NCI-H524 (cell line): ENCODE measurements around the gene ATP6V0C.
"Not testable (repeated sequence)": the region's sequence is repeated elsewhere in the genome, so short reads cannot be mapped to it uniquely, and the experiment has no call there.

Experiments
- DNase-seq, 2 experiments: peaks; one replicate each; lab custom pipeline; 2025; lab: John Stamatoyannopoulos, UW

The ATP6V0C gene

DNA sequence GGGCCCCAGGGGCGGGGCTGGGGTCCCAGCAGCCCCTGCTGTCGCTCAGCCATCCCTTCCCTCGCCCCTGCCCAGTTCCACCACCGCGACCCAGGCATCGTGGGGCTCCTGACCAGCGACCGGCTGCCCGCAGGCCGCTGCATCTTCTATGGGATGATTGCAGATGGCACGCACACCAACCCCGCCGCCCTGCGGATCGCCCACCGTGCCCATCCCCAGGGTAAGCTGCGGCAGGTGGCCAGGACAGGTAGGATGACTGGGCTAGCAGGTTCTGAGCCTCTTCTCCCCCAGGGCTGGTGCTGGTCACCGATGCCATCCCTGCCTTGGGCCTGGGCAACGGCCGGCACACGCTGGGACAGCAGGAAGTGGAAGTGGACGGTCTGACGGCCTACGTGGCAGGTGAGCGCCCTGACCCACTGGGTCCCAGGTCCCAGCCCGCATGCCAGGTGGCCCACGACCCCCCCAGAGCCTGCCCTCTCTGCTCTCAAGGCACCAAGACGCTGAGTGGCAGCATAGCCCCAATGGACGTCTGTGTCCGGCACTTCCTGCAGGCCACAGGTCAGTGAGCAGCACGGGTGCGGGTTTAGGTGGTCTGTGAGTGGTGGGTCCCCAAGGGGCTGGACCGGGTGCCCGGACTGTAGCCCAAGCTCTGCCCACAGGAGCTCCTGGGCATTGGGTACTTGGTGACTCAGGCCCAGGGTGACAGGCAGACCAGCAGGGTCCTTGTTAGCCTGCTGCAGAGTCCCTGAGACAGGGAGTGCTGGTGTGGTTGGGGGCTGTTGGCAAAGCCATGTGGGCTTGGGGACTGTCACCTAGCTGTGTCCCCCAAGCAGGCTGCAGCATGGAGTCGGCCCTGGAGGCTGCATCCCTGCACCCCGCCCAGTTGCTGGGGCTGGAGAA lies 14.7 kb downstream of the ATP6V0C start:
- no peak for DNase-seq

DNA sequence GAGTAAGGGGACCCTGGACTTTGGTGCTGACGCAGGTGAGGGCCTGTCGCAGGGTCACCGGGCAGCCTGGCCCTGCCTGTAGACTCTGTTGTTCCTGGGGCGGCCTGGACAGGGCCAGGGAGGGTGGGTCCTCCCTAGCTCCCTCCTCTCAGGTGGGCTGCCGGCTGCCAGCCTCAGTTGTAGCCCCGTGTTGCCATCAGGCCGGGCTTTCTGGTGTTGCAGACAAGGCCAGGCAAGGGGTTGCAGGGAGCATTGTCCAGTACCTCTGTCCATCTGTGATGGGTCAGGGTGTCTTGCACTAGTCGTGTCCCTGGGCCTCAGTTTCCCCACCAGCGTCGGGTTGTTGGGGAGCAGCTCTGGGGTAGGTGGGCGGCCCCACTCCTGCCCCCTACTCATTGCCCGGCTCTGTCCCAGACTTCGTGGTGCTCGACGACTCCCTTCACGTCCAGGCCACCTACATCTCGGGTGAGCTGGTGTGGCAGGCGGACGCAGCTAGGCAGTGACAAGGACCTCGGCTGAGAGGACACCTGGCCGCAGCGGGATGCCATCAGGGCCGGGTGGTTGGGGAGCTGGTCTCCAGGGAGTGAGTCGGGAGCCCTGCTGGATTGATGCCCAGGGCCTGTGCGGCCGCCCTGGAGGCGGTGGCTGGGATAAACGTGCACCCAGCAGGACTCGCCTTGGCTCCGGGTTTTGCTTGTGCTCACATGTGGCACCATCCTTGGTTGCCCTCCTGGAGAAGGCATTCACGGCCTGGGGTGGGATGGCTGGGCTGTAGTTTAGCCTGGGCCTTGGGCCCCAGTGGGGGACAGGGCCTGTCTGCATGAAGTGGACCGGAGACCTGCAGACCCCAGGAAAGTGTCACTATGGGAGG lies 15.5 kb downstream of the ATP6V0C start:
- DNase-seq: no peak

DNA sequence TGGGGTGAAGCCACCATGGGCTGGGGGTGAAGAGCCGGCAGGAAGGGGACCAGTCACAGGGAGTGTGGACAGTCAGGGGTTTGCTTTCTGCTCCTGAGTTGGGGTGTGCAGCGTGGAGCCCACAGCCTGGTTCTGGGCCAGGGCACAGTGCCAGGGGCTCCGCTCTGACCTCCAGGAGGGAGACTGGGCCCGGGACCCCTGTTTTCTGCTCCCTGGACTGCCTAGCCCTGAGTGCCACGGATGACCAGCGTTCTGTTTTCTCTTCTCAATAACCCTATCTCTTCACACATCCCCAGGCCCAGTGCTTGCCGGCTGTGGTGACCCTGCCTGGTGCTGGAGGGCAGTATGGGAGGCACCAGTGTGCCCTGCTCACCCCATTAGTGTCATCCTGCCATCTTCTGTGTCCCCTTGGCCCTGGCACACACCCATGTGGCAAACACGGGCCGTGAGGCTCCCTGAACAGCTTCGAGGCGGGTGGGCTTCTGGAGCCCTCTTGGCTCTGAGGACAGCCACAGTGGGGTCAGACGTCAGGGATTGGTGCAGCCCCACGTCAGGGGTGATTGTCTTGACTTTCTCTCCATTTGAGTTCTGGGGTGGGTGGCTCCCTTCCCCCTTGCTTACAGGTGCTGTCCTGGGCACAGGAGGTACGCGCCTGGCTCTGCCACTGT lies 16.3 kb downstream of the ATP6V0C start:
- no peak for DNase-seq

DNA sequence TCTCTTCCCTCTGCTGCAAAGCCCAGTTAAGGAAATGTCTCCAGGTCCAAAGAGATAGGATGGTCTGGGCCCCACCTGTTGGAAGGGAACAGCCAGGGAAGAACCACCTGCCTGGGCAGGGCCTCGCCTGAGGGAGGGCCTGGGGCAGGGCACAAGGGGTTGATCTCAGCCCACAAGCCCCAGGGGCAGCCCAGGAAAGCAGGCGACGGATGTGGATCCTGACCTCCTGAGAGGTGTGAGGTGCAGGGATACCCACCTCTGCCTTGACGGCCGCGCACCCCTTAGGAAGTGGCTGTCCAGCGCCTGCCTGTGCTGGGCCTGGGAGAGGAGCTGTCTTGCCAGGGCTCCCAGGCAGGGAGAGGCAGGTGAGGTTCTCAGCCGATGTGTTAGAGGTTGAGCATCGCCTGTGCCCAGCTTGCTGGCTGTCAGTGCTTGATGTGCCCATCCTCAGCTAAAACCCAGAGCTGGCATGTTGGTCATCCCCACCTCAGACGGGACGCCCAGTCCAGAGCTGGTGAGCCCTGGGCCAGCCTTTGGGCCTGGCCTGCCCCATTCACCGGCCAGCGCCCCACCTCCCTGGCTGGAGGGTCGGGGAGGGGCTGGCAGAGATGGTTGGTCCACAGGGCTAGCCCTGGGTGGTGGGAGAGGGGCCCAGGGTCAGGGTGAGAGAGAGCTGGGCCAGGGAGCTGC lies 17.0 kb downstream of the ATP6V0C start:
- no peak for DNase-seq

DNA sequence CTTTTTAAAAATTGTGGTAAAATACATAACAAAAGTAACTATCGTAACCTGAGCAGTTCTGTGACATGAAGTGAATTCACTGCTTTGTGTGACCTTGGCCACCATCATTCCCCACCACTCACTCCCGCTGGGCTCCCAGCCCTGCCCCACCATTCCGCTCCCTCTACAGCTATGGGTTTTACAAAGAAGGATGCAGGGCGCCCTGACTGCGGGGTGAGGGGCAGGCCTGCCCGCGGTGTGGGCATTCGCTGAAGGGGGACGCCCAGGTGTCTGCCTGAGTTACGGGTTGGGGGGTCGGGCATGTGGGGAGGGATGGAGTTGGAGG lies 17.6 kb downstream of the ATP6V0C start, which contains the start of gene CEMP1:
Gene CEMP1 (minus strand): TSS at position 38 of the 325 bp plus-strand sequence. CDS start 335 bp downstream, outside the sequence.
- no peak for DNase-seq

DNA sequence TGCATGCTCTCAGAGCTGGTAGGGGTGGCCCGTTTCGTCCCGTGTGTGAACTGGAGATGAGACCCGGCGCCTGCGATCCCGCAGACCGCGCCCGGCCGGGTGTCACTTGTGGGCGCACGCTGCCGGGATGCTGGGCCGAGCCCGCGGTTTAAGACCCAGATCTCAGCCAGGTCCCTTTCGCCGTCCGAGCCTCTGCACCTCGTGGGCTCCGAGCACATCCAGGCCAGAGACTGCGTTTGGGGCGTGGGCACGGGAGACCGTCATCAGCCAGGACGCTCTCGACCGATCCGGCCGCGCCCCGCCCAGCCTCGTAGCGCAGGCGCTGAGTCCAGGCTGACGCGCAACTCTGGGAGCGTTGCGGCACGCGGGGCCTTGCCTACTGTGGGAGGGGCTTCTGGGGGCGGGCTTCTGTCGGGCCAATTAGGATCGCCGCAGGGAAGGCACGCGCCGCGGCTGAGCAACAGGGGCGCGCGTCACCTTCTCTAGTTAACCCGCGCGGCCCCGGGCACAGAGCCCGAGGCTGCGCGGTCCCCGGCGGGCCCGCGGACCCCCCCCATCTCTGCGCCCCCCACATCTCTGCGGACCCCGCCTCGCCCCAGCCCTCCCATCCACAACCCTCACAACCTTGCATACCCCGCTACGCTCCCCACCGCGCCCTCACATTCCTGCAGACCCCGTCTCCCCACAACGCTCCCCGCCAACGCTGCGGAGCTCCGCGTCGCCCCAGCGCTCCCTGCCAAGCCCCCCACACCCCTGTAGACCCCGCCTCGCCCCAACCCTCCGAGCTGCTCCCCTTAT lies 18.1 kb downstream of the ATP6V0C start:
- peak; percentile 96 to 97 for DNase-seq

DNA sequence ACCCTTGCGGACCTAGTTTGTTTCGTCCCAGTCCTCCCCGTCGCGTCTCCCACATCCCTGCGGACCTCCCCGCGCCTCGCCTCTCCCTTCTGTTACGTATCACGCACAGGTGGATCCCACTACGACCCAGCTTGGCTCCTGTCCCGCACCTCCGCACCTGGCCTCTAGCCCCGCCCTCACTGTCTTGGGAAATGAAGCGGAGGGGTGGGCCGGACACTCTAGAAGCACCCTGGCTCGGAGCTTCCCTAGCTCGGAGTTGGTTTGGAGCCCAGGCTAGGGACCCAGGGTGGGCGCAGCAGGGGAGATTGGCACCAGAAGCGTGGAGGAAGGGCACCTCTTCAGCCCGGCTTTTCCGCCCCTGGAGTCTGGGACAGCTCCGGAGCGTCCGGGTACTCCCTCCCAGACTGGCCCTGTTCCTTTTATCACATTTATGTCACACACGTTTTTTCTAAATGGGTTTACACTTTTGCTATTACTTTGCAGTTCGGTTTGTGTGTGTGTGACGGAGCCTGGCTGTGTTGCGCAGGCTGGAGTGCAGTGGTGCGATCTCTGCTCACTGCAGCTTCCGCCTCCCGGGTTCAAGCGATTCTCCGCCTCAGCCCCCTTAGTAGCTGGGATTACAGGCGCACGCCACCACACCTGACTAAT lies 18.9 kb downstream of the ATP6V0C start:
- DNase-seq: peak in 1 of 2 experiments; percentile 55

DNA sequence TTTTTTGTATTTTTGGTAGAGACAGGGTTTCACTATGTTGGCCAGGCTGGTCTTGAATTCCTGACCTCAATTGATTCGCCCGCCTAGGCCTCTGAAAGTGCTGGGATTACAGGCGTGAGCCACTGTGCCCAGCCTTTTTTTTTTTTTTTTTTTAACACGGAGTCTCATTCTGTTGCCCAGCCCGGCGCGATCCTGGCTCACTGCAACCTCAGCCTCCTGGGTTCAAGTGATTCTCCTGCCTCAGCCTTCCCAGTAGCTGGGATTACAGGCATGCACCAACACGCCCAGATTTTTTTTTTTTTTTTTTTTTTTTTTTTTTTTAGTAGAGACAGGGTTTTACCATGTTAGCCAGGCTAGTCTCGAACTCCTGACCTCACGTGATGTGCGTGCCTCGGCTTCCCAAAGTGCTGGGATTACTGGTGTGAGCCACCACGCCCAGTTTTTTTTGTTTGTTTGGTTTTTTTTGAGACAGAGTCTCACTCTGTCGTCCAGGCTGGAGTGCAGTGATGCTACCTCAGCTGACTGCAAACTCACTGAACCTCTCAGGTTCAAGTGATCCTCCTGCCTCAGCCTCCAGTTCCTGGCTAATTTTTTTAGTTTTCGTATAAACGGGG lies 19.5 kb downstream of the ATP6V0C start:
- DNase-seq: not testable (repeated sequence)

DNA sequence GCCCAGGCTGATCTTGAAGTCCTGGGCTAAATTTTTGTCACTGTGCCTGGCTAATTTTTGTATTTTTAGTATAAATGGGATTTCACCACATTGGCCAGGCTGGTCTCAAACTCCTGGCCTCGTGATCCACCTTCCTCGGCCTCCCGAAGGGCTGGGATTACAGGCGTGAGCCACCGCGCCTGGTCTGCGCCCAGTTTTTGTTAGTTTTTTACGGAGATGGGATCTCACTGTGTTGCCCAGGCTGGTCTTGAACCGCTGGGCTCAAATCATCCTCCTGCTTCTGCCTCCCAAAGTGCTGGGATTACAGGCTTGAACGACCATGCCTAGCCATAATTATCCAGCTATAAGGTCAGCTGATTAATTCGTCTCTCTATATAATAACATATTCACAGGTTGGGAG lies 20.2 kb downstream of the ATP6V0C start:
- no peak for DNase-seq

DNA sequence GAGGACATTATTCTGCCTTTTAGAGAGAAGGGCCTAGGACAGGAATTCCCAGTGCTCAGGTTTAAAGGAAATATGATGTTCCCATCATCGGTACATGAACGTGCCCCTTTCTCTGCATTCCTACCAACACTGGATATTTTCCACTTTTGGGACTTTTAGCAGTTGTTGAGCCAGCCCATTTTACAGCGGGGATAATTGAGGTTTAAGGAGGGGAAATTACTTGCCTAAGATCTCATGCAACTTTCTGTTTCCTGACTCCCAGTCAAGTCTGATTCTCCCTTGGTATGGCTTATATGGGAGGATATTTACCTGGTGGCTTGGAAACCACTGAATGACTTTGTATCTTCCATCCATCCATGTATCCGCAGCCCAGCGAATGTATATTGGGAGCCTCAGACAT lies 20.6 kb downstream of the ATP6V0C start:
- DNase-seq: not testable (repeated sequence)

DNA sequence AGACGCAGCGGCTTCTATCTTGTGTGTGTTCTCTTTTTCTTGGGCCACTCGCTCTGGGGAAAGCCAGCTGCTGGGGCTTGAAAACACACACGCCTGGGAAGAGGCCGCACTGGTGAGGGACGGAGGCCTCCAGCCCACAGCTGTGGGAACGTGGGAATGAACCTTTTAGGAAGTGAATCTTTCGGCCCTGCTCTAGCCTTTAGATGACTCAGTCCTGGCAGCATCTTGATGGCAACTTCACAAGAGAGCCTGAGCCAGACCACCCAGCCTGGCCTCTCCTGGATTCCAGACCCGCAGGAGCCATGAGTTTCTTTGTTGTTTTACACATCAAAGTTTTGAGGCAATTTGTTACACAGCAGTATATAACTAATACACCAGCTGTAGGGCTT lies 21.9 kb downstream of the ATP6V0C start:
- DNase-seq: no peak

DNA sequence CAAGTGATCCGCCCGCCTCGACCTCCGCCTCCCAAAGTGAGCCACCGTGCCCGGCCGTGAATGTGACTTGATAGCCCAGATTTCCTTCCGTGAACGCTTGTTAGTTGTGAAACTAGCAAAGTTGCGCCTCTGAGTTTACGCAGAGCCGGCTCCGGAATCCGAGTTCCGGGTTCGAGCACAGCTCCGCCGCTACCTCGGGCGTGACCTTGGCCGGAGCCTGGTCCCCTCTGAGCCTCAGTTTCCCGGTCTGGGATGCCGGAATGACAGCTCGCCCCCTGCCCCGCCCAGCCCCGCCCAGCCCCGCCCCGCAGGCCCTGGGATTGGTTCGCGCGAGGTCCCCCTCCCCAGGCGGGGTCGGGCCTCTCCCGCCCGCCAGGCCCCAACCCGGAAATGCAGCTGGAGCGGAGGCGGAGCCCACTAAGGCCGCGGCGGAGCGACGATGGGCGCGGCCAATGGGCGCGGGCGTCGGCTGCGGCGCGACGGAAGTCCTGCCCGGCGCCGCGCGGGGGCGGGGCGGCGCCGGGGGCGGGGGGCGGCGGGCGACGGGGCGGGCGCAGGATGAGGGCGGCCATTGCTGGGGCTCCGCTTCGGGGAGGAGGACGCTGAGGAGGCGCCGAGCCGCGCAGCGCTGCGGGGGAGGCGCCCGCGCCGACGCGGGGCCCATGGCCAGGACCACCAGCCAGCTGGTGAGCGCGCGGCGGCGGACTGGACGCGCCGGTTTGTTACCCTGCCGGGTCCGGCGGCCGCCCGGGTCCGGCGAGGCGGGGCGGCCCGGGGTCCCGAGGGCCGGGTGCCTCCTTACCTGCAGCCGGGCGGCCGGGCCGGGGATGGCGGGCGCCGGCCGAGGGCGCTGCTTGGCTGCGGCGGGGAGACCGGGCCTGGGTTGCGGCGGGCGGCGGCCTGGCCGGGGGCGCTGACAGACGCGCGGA lies 24.0 kb downstream of the ATP6V0C start, which contains the start of gene PDPK1:
Gene PDPK1 (plus strand): TSS at position 571 of the 929 bp plus-strand sequence. CDS start 92 bp downstream, at position 663.
- peak; percentile 90 to 94 for DNase-seq

DNA sequence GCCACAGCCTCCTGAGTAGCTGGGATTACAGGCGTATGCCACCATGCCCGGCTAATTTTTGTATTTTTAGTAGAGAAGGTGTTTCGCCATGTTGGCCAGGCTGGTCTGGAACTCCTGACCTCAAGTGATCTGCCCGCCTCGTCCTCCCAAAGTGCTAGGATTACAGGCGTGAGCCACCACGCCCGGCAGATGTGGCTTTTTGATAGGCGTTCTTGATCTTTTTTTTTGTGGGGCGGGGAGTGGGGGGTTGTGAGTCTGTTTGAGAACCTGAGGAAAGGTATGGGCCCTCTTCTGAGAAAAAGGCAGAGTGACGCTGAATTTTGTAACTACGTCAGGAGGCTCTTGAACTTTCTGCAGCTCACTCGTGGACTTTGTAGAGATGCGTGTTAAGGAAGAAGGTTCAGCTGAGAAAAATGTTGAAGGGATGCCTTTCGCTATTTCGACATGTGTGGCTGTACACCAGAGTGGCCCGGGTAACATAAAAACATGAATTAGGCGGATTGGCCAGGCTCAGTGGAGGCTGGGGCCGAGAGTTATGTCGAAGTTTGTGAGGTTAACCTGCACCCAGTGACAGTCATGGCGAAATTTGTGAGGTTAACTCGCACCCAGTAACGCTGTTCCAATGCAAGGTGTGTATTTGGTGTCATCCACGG lies 25.6 kb downstream of the ATP6V0C start:
- not testable (repeated sequence) for DNase-seq

DNA sequence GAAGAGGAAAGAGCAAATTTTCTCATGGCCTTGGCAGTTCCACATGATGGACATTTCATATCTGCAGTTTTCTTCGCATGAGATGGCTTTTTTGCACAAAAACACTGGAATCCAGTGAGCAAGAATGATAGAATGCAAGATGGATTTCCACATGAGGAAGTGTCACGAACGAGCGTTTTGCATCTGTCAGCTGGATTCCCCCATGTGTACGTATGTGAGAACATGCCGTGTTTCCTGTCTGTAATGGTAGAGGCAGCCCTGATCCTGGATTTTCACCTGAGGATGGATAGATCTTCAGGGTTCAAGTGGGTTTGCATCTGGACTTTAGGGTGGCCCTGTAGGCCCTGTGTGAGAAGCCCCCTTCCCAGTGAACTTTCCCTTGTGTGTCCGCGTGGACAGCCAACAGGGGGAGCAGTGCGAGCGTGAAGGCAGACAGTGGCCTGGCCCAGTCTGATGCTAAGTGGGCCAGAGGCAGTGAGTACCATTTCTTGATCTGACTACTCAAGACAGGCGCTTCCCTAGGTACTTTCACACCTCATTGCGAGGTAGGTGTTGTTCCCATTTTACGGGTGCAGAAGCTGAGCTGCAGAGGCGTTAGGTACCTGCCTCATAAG lies 26.2 kb downstream of the ATP6V0C start:
- peak in 1 of 2 experiments; percentile 23 for DNase-seq

DNA sequence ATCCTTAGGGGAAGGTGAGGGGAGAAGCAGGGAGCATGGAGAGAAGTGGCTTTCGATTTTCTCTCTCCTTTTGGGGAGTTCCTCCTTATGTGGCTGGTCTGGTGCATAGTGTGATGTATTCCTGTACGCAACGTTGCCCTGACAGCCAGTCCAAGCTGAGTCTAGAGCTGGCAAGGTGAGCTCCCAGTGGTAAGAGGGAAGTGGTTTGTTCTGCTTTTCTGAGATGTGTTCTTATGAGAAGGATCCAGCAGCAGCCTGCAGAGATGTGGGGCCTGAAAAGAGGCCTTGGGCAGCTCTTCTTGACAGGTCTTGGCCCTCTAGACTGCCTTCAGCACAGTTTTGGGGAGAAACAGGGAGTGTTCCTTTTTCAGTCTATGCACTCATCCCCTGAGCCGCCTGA lies 27.2 kb downstream of the ATP6V0C start:
- DNase-seq: not testable (repeated sequence)

DNA sequence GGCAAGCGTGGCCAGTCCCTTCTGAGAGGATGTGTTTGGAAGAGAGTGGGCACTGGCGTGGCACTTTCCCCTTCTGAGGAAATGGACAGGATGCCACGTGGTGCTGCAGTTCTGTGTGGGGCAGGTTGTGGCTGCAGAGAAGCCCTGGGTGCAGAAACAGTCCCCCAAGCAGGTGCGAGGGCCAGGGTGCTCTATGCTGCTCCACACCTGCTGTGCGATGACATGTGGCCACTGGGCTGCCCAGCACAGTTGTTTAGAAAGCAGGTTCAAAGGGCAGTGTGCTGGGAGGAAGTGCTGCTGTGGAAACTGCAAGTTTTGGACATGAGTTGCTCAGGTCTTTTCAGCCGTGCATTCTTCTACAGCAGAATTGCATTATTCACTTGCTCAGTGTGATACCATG lies 27.7 kb downstream of the ATP6V0C start:
- DNase-seq: not testable (repeated sequence)

DNA sequence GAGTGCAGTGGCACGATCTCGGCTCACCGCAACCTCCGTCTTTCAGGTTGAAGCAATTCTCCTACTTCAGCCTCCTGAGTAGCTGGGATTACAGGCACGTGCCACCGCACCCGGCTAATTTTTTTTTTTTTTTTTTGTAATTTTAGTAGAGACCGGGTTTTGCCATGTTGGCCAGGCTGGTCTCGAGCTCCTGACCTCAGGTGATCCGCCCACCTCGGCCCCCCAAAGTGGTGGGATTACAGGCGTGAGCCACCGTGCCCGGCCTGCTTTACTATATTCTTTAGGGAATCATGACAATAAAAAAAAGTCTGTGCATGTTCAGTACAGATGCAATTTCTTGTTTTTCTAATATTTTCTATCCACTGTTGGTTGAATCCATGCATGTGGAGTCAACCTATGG lies 30.0 kb downstream of the ATP6V0C start:
- not testable (repeated sequence) for DNase-seq
